Measurements from ENCODE around the gene PANK1. TPM values are rescaled to one million over a fixed set of nuclear protein-coding genes. Genes with fewer than 3 reads are reported as not detected.

Gene PANK1
- total and polyA plus RNA-seq, 2 of the 8 experiments (the other 6 are each of a cell fraction or from before 2014, with no cell fraction given), result 18.5 to 40.4 TPM

- TF ChIP-seq CHD7 (IDR thresholded peaks at IDR 0.05; ENCODE audit: insufficient replicate concordance, low read length) (no peak), SP4 (IDR thresholded peaks at IDR 0.05; ENCODE audit: low read length) (0 out of 2 replicates have a peak, but pooled peaks have one; percentile 66), RAD21 (IDR thresholded peaks at IDR 0.05 in 1 of 2, conservative IDR thresholded peaks at IDR 0.05 in 1 of 2; ENCODE audit: low read depth in 2 of 2, low read length in 2 of 2) (peak in 1 of 2 experiments; percentile 12; a peak in 1 of 4 replicates), CEBPB (IDR thresholded peaks at IDR 0.05; ENCODE audit: low read depth, low read length) (peak; percentile 58; the same call in 1 of the 2 replicates), JUND (IDR thresholded peaks at IDR 0.05; ENCODE audit: low read length) (no peak), JUN (IDR thresholded peaks at IDR 0.05; ENCODE audit: low read depth, low read length) (no peak), POLR2A (IDR thresholded peaks at IDR 0.05; ENCODE audit: control extremely low read depth in 1 of 2, low read depth in 2 of 2, low read length in 2 of 2) (peak; percentile 97 to 100), PHF8 (conservative IDR thresholded peaks at IDR 0.05; ENCODE audit: low read depth, low read length) (peak; percentile 56), SUZ12 (IDR thresholded peaks at IDR 0.05; ENCODE audit: low read length) (no peak), TAF1 (IDR thresholded peaks at IDR 0.05; ENCODE audit: low read depth, low read length) (peak; percentile 98)
These were observed 991 bp downstream of the PANK1 start (continued) for GRCh38 chr10:89643812-89644690.

Data from H1 (cell line).